ENCODE measurements around the gene HPCAL1.

DNA sequence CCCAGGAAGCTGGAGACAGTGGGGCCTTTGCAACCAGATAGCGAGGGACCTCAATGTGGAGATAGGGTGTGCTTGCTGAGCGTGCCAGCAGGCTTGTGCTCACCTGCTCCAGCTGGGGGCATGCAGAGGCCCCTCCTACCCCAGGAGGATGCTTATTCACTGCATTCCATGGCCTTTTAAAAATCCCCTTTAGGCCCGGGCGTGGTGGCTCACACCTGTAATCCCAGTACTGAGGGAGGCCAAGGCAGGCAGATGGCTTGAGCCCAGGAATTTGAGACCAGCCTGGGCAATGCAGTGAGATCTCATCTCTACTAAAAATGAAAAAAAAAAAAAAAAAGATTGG lies 90.9 kb downstream of the HPCAL1 start:
- TF ChIP-seq, protein P1, sequence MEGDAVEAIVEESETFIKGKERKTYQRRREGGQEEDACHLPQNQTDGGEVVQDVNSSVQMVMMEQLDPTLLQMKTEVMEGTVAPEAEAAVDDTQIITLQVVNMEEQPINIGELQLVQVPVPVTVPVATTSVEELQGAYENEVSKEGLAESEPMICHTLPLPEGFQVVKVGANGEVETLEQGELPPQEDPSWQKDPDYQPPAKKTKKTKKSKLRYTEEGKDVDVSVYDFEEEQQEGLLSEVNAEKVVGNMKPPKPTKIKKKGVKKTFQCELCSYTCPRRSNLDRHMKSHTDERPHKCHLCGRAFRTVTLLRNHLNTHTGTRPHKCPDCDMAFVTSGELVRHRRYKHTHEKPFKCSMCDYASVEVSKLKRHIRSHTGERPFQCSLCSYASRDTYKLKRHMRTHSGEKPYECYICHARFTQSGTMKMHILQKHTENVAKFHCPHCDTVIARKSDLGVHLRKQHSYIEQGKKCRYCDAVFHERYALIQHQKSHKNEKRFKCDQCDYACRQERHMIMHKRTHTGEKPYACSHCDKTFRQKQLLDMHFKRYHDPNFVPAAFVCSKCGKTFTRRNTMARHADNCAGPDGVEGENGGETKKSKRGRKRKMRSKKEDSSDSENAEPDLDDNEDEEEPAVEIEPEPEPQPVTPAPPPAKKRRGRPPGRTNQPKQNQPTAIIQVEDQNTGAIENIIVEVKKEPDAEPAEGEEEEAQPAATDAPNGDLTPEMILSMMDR (IDR thresholded peaks at IDR 0.05): no peak
- no peak for TF ChIP-seq ZFX (IDR thresholded peaks at IDR 0.05; ENCODE audit: borderline replicate concordance)

Measured in 22Rv1 (cell line).